Activated CD4-positive, alpha-beta memory T cell treated with anti-CD3 and anti-CD28 coated beads, Interleukin-2, amount 10 ng/mL, durations not matched to agents 7 days and 5 days (primary cell): ENCODE results near the gene DDC. TPM values are rescaled to one million over a fixed set of nuclear protein-coding genes. Genes with fewer than 3 reads are reported as not detected.
"Not testable (repeated sequence)": the region's sequence is repeated elsewhere in the genome, so short reads cannot be mapped to it uniquely, and the experiment has no call there.

Experiments
- CTCF ChIA-PET: fragments of 350-600 bp; sonication (Branson Sonifier 250); formaldehyde crosslinking; loops from one replicate; lab custom pipeline; 2021; ENCODE audit warnings: antibody characterized with exemption, inconsistent platforms; lab: Charles Lee
- POLR2A ChIA-PET: fragments of 350-600 bp; sonication (Branson Sonifier 250); formaldehyde crosslinking; loops from one replicate; lab custom pipeline; 2021; ENCODE audit warnings: antibody characterized with exemption; lab: Charles Lee
- DNase-seq: peaks from one replicate; pipeline ENCODE4 v3.0.0-alpha.2; 2020
- H3K27ac Mint-ChIP-seq: one replicate; pipeline ENCODE4 v1.8.0; 2021; ENCODE audit warnings: mild to moderate bottlenecking, mixed read lengths
- H3K27me3 Mint-ChIP-seq: one replicate; pipeline ENCODE4 v1.8.0; 2021; ENCODE audit warnings: mixed read lengths
- H3K36me3 Mint-ChIP-seq: one replicate; pipeline ENCODE4 v1.8.0; 2021; ENCODE audit warnings: low read depth, mixed read lengths
- H3K4me1 Mint-ChIP-seq: one replicate; pipeline ENCODE4 v1.8.0; 2021; ENCODE audit warnings: mixed read lengths
- H3K4me3 Mint-ChIP-seq: one replicate; pipeline ENCODE4 v1.8.0; 2021; ENCODE audit warnings: mild to moderate bottlenecking, mixed read lengths
- H3K9me3 Mint-ChIP-seq: one replicate; pipeline ENCODE4 v1.8.0; 2021; ENCODE audit warnings: mixed read lengths
- total RNA-seq, 2 experiments: library from RNA; stranded (reverse); gene quantifications; one replicate each; pipeline ENCODE4 v1.2.3, GENCODE V29; 2021

DDC gene
- total RNA-seq, 2 experiments from 2014 or later = not detected

- no peak for DNase-seq
- no peaks in the 10 kb centered on the region for H3K36me3 Mint-ChIP-seq
- peaks cover 31% of the 10 kb centered on the region for H3K27me3 Mint-ChIP-seq
- ChIA-PET POLR2A (no interaction called here), CTCF (no interaction called here)
- H3K9me3 Mint-ChIP-seq = no peaks in the 10 kb centered on the region
- peaks cover 17% of the 10 kb centered on the region for H3K4me1 Mint-ChIP-seq
- no peak overlapping the region for H3K27ac Mint-ChIP-seq
- H3K4me3 Mint-ChIP-seq = no peak overlapping the region
Measured at GRCh38 chr7:50528266-50529092, 36.7 kb downstream of the DDC start.

- H3K36me3 Mint-ChIP-seq, H3K9me3 Mint-ChIP-seq, H3K4me1 Mint-ChIP-seq, H3K27ac Mint-ChIP-seq, POLR2A ChIA-PET, H3K4me3 Mint-ChIP-seq, CTCF ChIA-PET, DNase-seq: not testable (repeated sequence)
- peaks cover 53% of the 10 kb centered on the region for H3K27me3 Mint-ChIP-seq
Measured at GRCh38 chr7:50519350-50519749, 45.9 kb downstream of the DDC start.

DNA sequence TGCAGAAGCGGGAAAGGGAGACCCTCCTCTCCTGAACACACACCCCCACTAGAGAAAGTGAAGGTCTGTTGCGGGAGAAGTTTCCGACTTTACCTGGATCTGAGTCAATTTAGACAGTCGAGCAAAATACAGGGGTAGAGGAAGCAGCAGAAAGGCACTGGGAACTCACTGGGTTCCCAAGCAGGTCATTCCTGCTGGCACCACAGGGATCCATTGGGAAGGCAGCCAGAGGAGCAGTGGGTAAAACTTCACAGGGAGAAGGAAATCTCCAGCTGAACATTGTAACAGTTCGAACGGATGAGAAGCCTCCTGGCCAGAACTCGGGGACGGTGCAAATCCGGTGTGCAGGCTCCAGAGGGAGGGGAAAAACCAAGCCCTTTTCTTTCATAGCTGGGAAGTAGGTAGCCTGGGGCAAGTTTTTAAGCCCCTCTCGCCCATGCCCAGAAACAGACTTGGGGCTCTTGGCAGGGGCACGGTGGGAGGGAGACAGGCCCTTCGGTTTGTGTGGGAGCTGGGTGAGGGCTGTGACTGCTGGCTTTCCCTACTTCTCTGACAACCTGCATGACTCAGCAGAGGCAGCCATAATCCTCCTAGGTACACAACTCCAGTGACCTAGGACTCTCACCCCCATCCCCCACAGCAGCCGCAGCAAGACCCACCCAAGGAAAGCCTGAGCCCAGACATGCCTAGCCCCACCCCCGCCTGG, 51.9 kb downstream of the DDC start:
- ChIA-PET CTCF (no interaction called here), POLR2A (no interaction called here)
- Mint-ChIP-seq H3K36me3 (no peaks in the 10 kb centered on the region), H3K4me1 (peaks cover 3% of the 10 kb centered on the region), H3K27ac (no peak overlapping the region), H3K4me3 (no peak overlapping the region), H3K9me3 (no peaks in the 10 kb centered on the region), H3K27me3 (peaks cover 21% of the 10 kb centered on the region)
- DNase-seq = no peak

- ChIA-PET CTCF (interaction anchor here (0.7 kb wide), 1 partner anchor 121 kb away, joined by 3 read pairs; no protein-coding TSS in a partner anchor), POLR2A (no interaction called here)
- DNase-seq = no peak
- H3K36me3 Mint-ChIP-seq = no peaks in the 10 kb centered on the region
- H3K4me1 Mint-ChIP-seq = peaks cover 3% of the 10 kb centered on the region
- H3K4me3 Mint-ChIP-seq = no peak overlapping the region
- peaks cover 19% of the 10 kb centered on the region for H3K27me3 Mint-ChIP-seq
- H3K9me3 Mint-ChIP-seq = no peaks in the 10 kb centered on the region
- no peak overlapping the region for H3K27ac Mint-ChIP-seq
Measured at GRCh38 chr7:50512384-50512783, 52.8 kb downstream of the DDC start.

GRCh38 chr7:50509459-50509858, 55.7 kb downstream of the DDC start:
- Mint-ChIP-seq H3K36me3 (no peaks in the 10 kb centered on the region), H3K9me3 (no peaks in the 10 kb centered on the region), H3K27ac (no peak overlapping the region), H3K4me3 (no peak overlapping the region), H3K27me3 (peaks cover 3% of the 10 kb centered on the region), H3K4me1 (no peaks in the 10 kb centered on the region)
- ChIA-PET CTCF (no interaction called here), POLR2A (no interaction called here)
- DNase-seq = no peak

- H3K36me3 Mint-ChIP-seq = no peaks in the 10 kb centered on the region
- H3K4me3 Mint-ChIP-seq = no peak overlapping the region
- H3K27ac Mint-ChIP-seq = no peak overlapping the region
- DNase-seq = no peak
- peaks cover 3% of the 10 kb centered on the region for H3K27me3 Mint-ChIP-seq
- POLR2A ChIA-PET = no interaction called here
- H3K9me3 Mint-ChIP-seq = no peaks in the 10 kb centered on the region
- CTCF ChIA-PET = no interaction called here
- no peaks in the 10 kb centered on the region for H3K4me1 Mint-ChIP-seq
Measured at GRCh38 chr7:50508471-50508943, 56.7 kb downstream of the DDC start.

- ChIA-PET POLR2A (no interaction called here), CTCF (no interaction called here)
- Mint-ChIP-seq H3K27me3 (peaks cover under 1% of the 10 kb centered on the region), H3K36me3 (no peaks in the 10 kb centered on the region), H3K9me3 (no peaks in the 10 kb centered on the region), H3K4me3 (no peak overlapping the region), H3K27ac (no peak overlapping the region), H3K4me1 (no peaks in the 10 kb centered on the region)
- DNase-seq = no peak
Measured at GRCh38 chr7:50507898-50508470, 57.2 kb downstream of the DDC start.

- POLR2A ChIA-PET = no interaction called here
- peaks cover 3% of the 10 kb centered on the region for H3K27me3 Mint-ChIP-seq
- H3K4me1 Mint-ChIP-seq = no peaks in the 10 kb centered on the region
- H3K4me3 Mint-ChIP-seq = no peak overlapping the region
- CTCF ChIA-PET = no interaction called here
- H3K27ac Mint-ChIP-seq = no peak overlapping the region
- no peak for DNase-seq
- no peaks in the 10 kb centered on the region for H3K9me3 Mint-ChIP-seq
- no peaks in the 10 kb centered on the region for H3K36me3 Mint-ChIP-seq
Measured at GRCh38 chr7:50505553-50506210, 59.5 kb downstream of the DDC start.

DNA sequence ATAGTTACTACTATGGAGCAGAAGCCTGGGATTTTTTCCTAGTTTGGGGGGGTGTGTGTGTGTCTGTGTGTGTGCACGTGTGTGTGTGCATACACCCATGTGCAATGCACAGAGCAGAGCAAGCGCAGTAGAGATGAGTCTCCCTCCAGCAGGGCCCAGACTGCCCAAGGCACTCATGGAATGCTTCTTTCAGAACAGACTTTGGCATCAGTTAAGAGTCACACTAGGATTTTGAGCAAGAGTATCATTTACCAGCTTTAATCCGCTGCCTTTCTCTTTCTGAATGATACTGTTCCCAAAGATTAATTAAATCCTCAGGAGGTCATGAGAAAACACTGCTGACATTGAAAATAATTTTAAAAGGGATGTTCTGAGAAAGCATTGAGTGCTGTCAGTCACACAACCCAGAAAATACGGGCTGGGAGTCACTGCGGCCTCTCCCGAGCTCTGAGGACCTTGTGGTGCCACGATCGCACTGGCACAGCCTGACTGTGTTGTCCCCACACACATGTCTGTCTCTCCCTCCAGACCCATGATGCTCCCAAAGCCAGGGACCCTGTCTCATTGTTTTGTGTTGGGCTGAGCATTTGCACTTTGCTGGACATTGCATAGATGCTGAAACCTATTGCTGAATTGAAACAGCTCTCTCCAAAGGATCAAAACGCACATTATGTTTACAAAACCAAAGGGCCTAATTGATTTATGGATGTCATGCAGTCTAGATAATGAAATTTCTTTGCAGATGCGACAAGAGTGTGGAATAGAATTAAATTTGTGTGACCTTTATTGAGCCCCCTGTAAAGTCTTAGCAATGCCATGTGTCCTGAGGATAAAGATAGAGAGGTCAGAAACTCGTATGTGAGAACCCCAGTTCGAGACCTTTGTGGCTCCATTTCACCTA, 60.3 kb downstream of the DDC start:
- no peak overlapping the region for H3K27ac Mint-ChIP-seq
- H3K4me1 Mint-ChIP-seq = no peaks in the 10 kb centered on the region
- CTCF ChIA-PET = no interaction called here
- no peak overlapping the region for H3K4me3 Mint-ChIP-seq
- DNase-seq = no peak
- H3K27me3 Mint-ChIP-seq = peaks cover 3% of the 10 kb centered on the region
- H3K36me3 Mint-ChIP-seq = no peaks in the 10 kb centered on the region
- no peaks in the 10 kb centered on the region for H3K9me3 Mint-ChIP-seq
- POLR2A ChIA-PET = no interaction called here

- H3K27me3 Mint-ChIP-seq = peaks cover 13% of the 10 kb centered on the region
- no peaks in the 10 kb centered on the region for H3K4me1 Mint-ChIP-seq
- DNase-seq = no peak
- ChIA-PET CTCF (no interaction called here), POLR2A (no interaction called here)
- H3K9me3 Mint-ChIP-seq = no peaks in the 10 kb centered on the region
- H3K27ac Mint-ChIP-seq = no peak overlapping the region
- no peak overlapping the region for H3K4me3 Mint-ChIP-seq
- H3K36me3 Mint-ChIP-seq = no peaks in the 10 kb centered on the region
Measured at GRCh38 chr7:50502947-50503346, 62.3 kb downstream of the DDC start.

DNA sequence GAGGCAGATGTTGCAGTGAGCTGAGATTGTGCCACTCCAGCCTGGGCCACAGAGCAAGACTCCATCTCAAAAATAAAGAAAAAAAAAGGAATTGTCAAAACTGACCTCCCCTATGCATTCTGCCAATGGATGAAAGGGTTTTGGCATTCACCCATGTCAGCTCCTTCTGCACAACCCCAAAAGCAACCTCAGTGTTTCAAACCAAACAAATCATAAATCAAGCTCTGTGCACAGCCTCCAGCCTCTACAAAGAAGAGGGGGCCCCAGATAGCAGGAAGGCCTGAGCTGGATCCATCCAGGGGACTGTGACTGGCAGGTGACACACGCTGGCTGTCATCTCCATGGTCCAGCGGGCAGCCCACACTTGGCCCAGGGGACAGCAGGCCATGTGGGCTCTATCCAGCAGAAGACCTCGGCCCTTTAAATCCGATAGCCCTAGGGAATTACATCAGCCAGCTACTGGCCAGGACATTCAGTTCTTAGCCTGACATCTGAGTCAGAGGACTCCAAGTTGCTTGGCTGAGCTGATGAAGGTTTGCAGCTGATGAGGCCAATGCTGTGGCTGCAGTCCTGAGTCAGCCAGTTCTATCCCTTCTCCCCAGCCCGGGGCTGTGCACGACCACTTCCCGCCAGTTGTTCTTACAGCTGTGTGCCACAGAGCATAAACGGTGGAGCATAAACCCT, 63.1 kb downstream of the DDC start:
- DNase-seq = no peak
- H3K27ac Mint-ChIP-seq = no peak overlapping the region
- peaks cover 5% of the 10 kb centered on the region for H3K4me1 Mint-ChIP-seq
- POLR2A ChIA-PET = no interaction called here
- CTCF ChIA-PET = no interaction called here
- no peak overlapping the region for H3K4me3 Mint-ChIP-seq
- peaks cover 21% of the 10 kb centered on the region for H3K27me3 Mint-ChIP-seq
- H3K9me3 Mint-ChIP-seq = no peaks in the 10 kb centered on the region
- no peaks in the 10 kb centered on the region for H3K36me3 Mint-ChIP-seq

DNA sequence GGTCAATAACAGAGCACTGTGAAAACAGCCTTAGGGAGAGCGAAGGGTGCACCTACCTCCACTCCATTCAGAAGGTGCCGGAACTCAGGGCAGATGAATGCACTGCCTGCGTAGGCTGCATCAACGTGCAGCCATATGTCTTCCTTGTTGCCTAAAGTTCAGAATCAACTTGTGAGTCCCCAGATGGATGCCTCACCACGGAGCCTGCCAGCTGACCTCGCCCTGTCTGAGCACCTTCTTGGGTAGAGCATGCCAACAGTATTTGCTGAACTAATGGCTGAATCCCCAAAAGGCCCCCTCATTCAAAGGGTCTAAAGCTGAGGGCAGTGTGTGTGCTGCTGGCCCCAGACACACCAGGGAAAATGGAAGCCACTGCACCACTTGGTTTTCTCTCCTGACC, 66.1 kb downstream of the DDC start:
- H3K36me3 Mint-ChIP-seq = no peaks in the 10 kb centered on the region
- H3K4me3 Mint-ChIP-seq = no peak overlapping the region
- POLR2A ChIA-PET = no interaction called here
- no peak for DNase-seq
- H3K27ac Mint-ChIP-seq = no peak overlapping the region
- peaks cover 10% of the 10 kb centered on the region for H3K4me1 Mint-ChIP-seq
- H3K27me3 Mint-ChIP-seq = peaks cover 30% of the 10 kb centered on the region
- CTCF ChIA-PET = interaction anchor here (0.7 kb wide), 1 partner anchor 135 kb away, joined by 3 read pairs; no protein-coding TSS in a partner anchor
- H3K9me3 Mint-ChIP-seq = no peaks in the 10 kb centered on the region
